Astrocyte (in vitro differentiated cells and primary cell): ENCODE measurements around the gene ADGRG2. TPM values are rescaled to one million over a fixed set of nuclear protein-coding genes. Genes with fewer than 3 reads are reported as not detected.

Source experiments
- DNase-seq: peaks from one replicate; pipeline ENCODE4 v3.0.0-alpha.2; 2010; ENCODE audit warnings: low read depth
- FAIRE-seq: peaks from 2 replicates; lab custom pipeline; 2011; peaks lifted over from hg19 to GRCh38; lab: Jason Lieb, UNC
- H2AFZ ChIP-seq: 2 replicates; pipeline ENCODE4 v1.6.0; 2012; ENCODE audit warnings: low read depth, low read length, inconsistent platforms
- H3K27ac ChIP-seq: 2 replicates; pipeline ENCODE4 v1.5.1; 2011; ENCODE audit warnings: low read depth, low read length, inconsistent platforms
- H3K27me3 ChIP-seq: 2 replicates; pipeline ENCODE4 v1.6.0; 2011; ENCODE audit warnings: low read length, inconsistent platforms; ENCODE audit not compliant: insufficient read depth
- H3K36me3 ChIP-seq: 2 replicates; pipeline ENCODE4 v1.5.1; 2011; ENCODE audit warnings: low read length, inconsistent platforms; ENCODE audit not compliant: insufficient read depth
- H3K4me1 ChIP-seq: 2 replicates; pipeline ENCODE4 v1.5.1; 2011; ENCODE audit warnings: low read length, inconsistent platforms; ENCODE audit not compliant: insufficient read depth
- H3K4me2 ChIP-seq: 2 replicates; pipeline ENCODE4 v1.6.0; 2012; ENCODE audit warnings: low read length, inconsistent platforms
- H3K4me3 ChIP-seq: 2 replicates; pipeline ENCODE4 v1.5.1; 2011; ENCODE audit warnings: low read depth, mild to moderate bottlenecking, low read length, inconsistent platforms; ENCODE audit not compliant: insufficient read depth
- H3K79me2 ChIP-seq: 2 replicates; pipeline ENCODE4 v1.6.0; 2012; ENCODE audit warnings: mild to moderate bottlenecking, low read length, inconsistent platforms; ENCODE audit not compliant: insufficient read depth
- H3K9ac ChIP-seq: 2 replicates; pipeline ENCODE4 v1.6.0; 2012; ENCODE audit warnings: mild to moderate bottlenecking, low read length, inconsistent platforms
- H3K9me3 ChIP-seq: 2 replicates; pipeline ENCODE4 v1.5.1; 2012; ENCODE audit warnings: low read depth, mild to moderate bottlenecking, low read length, inconsistent platforms; ENCODE audit not compliant: insufficient read depth
- H4K20me1 ChIP-seq: 2 replicates; pipeline ENCODE4 v1.6.0; 2012; ENCODE audit warnings: low read length, inconsistent platforms; ENCODE audit not compliant: insufficient read depth
- H3K27ac Mint-ChIP-seq: one replicate; pipeline ENCODE4 v1.8.0; 2021; ENCODE audit warnings: mild to moderate bottlenecking, mixed read lengths; ENCODE audit not compliant: unreplicated experiment
- H3K27me3 Mint-ChIP-seq: one replicate; pipeline ENCODE4 v1.8.0; 2021; ENCODE audit warnings: low read depth, mixed read lengths; ENCODE audit not compliant: unreplicated experiment
- H3K36me3 Mint-ChIP-seq: one replicate; pipeline ENCODE4 v1.8.0; 2021; ENCODE audit warnings: low read depth, mixed read lengths; ENCODE audit not compliant: unreplicated experiment
- H3K4me1 Mint-ChIP-seq: one replicate; pipeline ENCODE4 v1.8.0; 2021; ENCODE audit warnings: low read depth, mixed read lengths; ENCODE audit not compliant: unreplicated experiment
- H3K4me3 Mint-ChIP-seq: one replicate; pipeline ENCODE4 v1.8.0; 2021; ENCODE audit warnings: mild to moderate bottlenecking, moderate library complexity, mixed read lengths; ENCODE audit not compliant: unreplicated experiment
- H3K9me3 Mint-ChIP-seq: one replicate; pipeline ENCODE4 v1.8.0; 2021; ENCODE audit warnings: mild to moderate bottlenecking, mixed read lengths; ENCODE audit not compliant: unreplicated experiment
- EZH2 ChIP-seq: IDR thresholded peaks from 2 replicates; pipeline ENCODE4 v1.6.1; 2012; ENCODE audit warnings: mild to moderate bottlenecking, low read length, inconsistent platforms; ENCODE audit not compliant: insufficient read depth
- total RNA-seq: library from RNA; stranded (reverse); gene quantifications from 2 replicates; pipeline ENCODE4 v1.2.1, GENCODE V29; 2021
- TF ChIP-seq, protein P1 (sequence below): IDR thresholded peaks from 2 replicates; pipeline ENCODE4 v1.5.1; 2011; ENCODE audit warnings: low read depth, mild to moderate bottlenecking, inconsistent platforms, low read length, moderate library complexity; ENCODE audit not compliant: insufficient read depth

The ADGRG2 gene
- total RNA-seq, 1 donor from 2014 or later, result 0.09 TPM

DNA sequence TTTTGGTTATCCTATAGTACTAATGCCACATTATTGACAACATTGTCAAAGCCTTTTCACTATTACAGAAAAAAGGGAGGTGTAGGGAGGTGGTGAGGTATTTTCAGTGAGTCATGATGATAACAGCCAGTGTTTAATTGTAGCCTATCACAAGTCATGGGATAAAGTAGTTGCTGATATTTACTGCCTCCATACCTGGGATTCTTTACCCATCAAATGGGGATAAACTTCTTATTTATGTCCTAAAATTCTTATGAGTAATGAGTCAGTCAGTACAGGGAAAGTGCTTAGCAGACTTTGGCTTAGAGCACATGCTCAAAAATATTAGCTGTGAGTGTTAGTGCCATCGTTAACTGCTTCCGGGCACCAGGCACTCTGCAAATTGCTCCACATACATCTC lies 25.7 kb downstream of the ADGRG2 start:
- Mint-ChIP-seq H3K9me3 (no peaks in the 10 kb centered on the region), H3K4me1 (no peaks in the 10 kb centered on the region), H3K4me3 (no peak overlapping the region), H3K36me3 (no peaks in the 10 kb centered on the region), H3K27me3 (peaks cover 2% of the 10 kb centered on the region), H3K27ac (no peak overlapping the region)
- H3K4me3 ChIP-seq, result no peak overlapping the region
- FAIRE-seq (peak; percentile 60), DNase-seq (no peak)
- TF ChIP-seq EZH2, result no peak
- TF ChIP-seq, protein P1, sequence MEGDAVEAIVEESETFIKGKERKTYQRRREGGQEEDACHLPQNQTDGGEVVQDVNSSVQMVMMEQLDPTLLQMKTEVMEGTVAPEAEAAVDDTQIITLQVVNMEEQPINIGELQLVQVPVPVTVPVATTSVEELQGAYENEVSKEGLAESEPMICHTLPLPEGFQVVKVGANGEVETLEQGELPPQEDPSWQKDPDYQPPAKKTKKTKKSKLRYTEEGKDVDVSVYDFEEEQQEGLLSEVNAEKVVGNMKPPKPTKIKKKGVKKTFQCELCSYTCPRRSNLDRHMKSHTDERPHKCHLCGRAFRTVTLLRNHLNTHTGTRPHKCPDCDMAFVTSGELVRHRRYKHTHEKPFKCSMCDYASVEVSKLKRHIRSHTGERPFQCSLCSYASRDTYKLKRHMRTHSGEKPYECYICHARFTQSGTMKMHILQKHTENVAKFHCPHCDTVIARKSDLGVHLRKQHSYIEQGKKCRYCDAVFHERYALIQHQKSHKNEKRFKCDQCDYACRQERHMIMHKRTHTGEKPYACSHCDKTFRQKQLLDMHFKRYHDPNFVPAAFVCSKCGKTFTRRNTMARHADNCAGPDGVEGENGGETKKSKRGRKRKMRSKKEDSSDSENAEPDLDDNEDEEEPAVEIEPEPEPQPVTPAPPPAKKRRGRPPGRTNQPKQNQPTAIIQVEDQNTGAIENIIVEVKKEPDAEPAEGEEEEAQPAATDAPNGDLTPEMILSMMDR, result no peak
- H3K27ac ChIP-seq, result no peak overlapping the region
- H3K4me2 ChIP-seq, result no peak overlapping the region
- no peak overlapping the region for H3K9ac ChIP-seq
- H3K9me3 ChIP-seq, result no peaks in the 10 kb centered on the region
- H3K36me3 ChIP-seq, result no peaks in the 10 kb centered on the region
- no peaks in the 10 kb centered on the region for H3K4me1 ChIP-seq
- H4K20me1 ChIP-seq, result no peaks in the 10 kb centered on the region
- no peak overlapping the region for H2AFZ ChIP-seq
- H3K79me2 ChIP-seq, result no peaks in the 10 kb centered on the region
- peaks cover 2% of the 10 kb centered on the region for H3K27me3 ChIP-seq

DNA sequence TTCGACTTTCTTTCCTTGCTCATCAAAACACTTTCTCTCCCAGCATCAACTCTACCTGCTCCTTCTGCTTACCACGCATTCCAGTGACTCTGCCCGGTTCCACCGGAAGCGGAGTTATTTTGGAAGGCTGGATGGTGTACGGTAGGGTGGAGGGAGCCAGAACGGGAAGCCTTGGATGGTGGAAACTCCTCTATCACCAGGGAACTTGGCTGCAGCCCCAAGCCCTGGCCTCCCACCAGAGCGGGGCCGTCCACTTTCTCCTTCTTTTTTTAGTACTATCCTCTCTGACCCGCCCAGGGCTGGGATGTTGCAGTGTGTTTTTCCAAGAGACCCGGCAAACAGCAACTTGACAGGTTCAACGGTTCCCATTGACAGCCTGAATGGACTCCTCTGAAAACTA lies 27.6 kb downstream of the ADGRG2 start:
- H3K9ac ChIP-seq, result no peak overlapping the region
- H3K4me1 ChIP-seq, result no peaks in the 10 kb centered on the region
- no peaks in the 10 kb centered on the region for H3K36me3 ChIP-seq
- Mint-ChIP-seq H3K9me3 (peaks cover 2% of the 10 kb centered on the region), H3K27ac (no peak overlapping the region), H3K36me3 (no peaks in the 10 kb centered on the region), H3K4me3 (no peak overlapping the region), H3K4me1 (no peaks in the 10 kb centered on the region), H3K27me3 (peaks cover 2% of the 10 kb centered on the region)
- peaks cover 2% of the 10 kb centered on the region for H3K27me3 ChIP-seq
- FAIRE-seq (no peak), DNase-seq (no peak)
- H3K27ac ChIP-seq, result no peak overlapping the region
- no peak overlapping the region for H2AFZ ChIP-seq
- no peak for TF ChIP-seq EZH2
- TF ChIP-seq, protein P1, result no peak
- H3K79me2 ChIP-seq, result no peaks in the 10 kb centered on the region
- no peaks in the 10 kb centered on the region for H3K9me3 ChIP-seq
- no peaks in the 10 kb centered on the region for H4K20me1 ChIP-seq
- no peak overlapping the region for H3K4me2 ChIP-seq
- H3K4me3 ChIP-seq, result no peak overlapping the region

DNA sequence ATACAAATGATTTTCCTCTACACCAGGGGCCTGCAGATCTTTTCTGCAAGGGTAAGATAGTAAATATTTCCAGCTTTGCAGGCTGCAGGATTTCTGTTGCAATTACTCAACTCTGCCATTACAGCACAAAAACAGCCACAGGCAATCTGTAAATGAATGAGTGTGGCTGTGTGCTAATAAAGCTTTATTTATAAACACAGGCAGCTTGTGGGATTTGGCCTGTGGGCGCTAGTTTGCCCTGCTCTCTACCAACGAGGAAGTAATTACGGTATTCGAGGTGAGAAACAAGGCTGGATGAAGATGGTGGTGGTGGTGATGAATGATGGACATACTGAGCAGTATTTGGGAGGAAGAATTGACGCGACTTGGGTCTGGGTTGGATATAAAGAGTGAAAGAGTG lies 30.7 kb downstream of the ADGRG2 start:
- Histone ChIP-seq H3K4me1 (no peaks in the 10 kb centered on the region), H3K27ac (no peak overlapping the region), H3K4me3 (no peak overlapping the region), H3K4me2 (no peak overlapping the region), H3K79me2 (no peaks in the 10 kb centered on the region), H2AFZ (no peak overlapping the region), H3K27me3 (peaks cover 2% of the 10 kb centered on the region), H3K9me3 (no peaks in the 10 kb centered on the region), H4K20me1 (no peaks in the 10 kb centered on the region), H3K36me3 (no peaks in the 10 kb centered on the region), H3K9ac (no peak overlapping the region)
- TF ChIP-seq, protein P1, result no peak
- TF ChIP-seq EZH2, result no peak
- peaks cover 2% of the 10 kb centered on the region for H3K9me3 Mint-ChIP-seq
- no peak overlapping the region for H3K4me3 Mint-ChIP-seq
- FAIRE-seq (no peak), DNase-seq (no peak)
- no peaks in the 10 kb centered on the region for H3K36me3 Mint-ChIP-seq
- no peak overlapping the region for H3K27ac Mint-ChIP-seq
- H3K27me3 Mint-ChIP-seq, result peaks cover 7% of the 10 kb centered on the region
- no peaks in the 10 kb centered on the region for H3K4me1 Mint-ChIP-seq
